GM23248 (cell line): ENCODE results near the gene CPA5.

Source experiments
- EZH2 ChIP-seq: fragments of 200-600 bp; sonication (generic); IDR thresholded peaks from 2 replicates; pipeline ENCODE4 v1.6.1; 2018; ENCODE audit warnings: antibody characterized with exemption, mild to moderate bottlenecking; ENCODE audit not compliant: insufficient read depth, poor library complexity, severe bottlenecking
- EZH2phosphoT487 ChIP-seq: fragments of 200-600 bp; sonication (generic); IDR thresholded peaks from 2 replicates; pipeline ENCODE4 v1.6.1; 2018; ENCODE audit warnings: antibody characterized with exemption, moderate library complexity, mild to moderate bottlenecking, low read depth; ENCODE audit not compliant: insufficient read depth

DNA sequence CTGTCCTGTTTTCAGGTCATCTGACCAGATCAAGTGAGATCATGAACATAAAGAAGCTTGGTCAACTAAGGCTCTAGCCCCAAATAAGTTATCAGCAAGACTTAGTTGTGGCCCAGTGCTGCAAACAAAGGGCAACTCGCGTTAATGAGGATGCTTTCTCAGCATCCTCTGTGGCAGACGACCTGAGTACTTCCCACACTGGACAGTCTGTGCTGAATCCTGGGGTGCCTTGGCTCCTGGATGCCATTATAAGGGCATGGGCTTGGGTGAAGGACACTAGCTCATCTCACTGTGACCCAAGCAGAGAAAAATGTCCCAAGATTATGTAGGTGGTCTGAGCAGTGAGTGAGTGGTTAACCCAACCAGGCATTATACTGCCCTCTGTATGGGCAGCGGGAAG is 13.9 kb downstream of the CPA5 start:
- TF ChIP-seq EZH2 (no peak), EZH2phosphoT487 (no peak)
